ENCODE data around the gene LINC00237. TPM values are rescaled to one million over a fixed set of nuclear protein-coding genes. Genes with fewer than 3 reads are reported as not detected.

LINC00237 gene
- total RNA-seq, 3 donors from 2014 or later (not counting 1 experiment from before 2014, with no cell fraction given) = not detected

GRCh38 chr20:21096321-21097043 is 9.7 kb downstream of the LINC00237 start:
- intact Hi-C loops (cut with micrococcal nuclease) = no loop called here
- H3K4me3 ChIP-seq (ENCODE audit: low read length) = no peak overlapping the region
- H3K36me3 ChIP-seq (ENCODE audit: control insufficient read depth, insufficient read depth, low read length) = no peaks in the 10 kb centered on the region
- H3K9me3 ChIP-seq (ENCODE audit: control insufficient read depth, insufficient read depth, low read length) = no peaks in the 10 kb centered on the region
- H3K27ac ChIP-seq (ENCODE audit: low read length) = no peak overlapping the region
- no peak for TF ChIP-seq CTCF (IDR thresholded peaks at IDR 0.05)
- DNase-seq (peak in 1 of 2 donors; percentile 40), ATAC-seq (no peak)
- peaks cover 40% of the 10 kb centered on the region for H3K27me3 ChIP-seq (ENCODE audit: control insufficient read depth, insufficient read depth, low read length)
- WGBS (ENCODE audit: insufficient coverage) = 52% methylated on average over 10 of the region's 10 CpGs
- no peak overlapping the region for H3K4me3 Mint-ChIP-seq
- H3K4me1 Mint-ChIP-seq = peaks cover 15% of the 10 kb centered on the region in 2 donors
- no peaks in the 10 kb centered on the region for H3K9me3 Mint-ChIP-seq
- peaks cover 47 to 80% of the 10 kb centered on the region in 2 donors for H3K27me3 Mint-ChIP-seq (ENCODE audit: low read depth in 2 of 2)
- no peak overlapping the region for H3K27ac Mint-ChIP-seq
- H3K36me3 Mint-ChIP-seq = no peaks in the 10 kb centered on the region
- H3K4me1 ChIP-seq (ENCODE audit: control insufficient read depth, insufficient read depth, low read length) = peaks cover 20% of the 10 kb centered on the region

- peaks cover 27% of the 10 kb centered on the region for H3K27me3 ChIP-seq (ENCODE audit: control insufficient read depth, insufficient read depth, low read length)
- intact Hi-C loops (cut with micrococcal nuclease) = no loop called here
These were observed 13.4 kb downstream of the LINC00237 start for GRCh38 chr20:21092806-21093205.

GRCh38 chr20:21090721-21091120 is 15.4 kb downstream of the LINC00237 start:
- no peak for DNase-seq
- WGBS (ENCODE audit: insufficient coverage) = 80% methylated on average over 7 of the region's 11 CpGs
- Histone ChIP-seq H3K27me3 (ENCODE audit: control insufficient read depth, insufficient read depth, low read length) (peaks cover 24% of the 10 kb centered on the region), H3K36me3 (ENCODE audit: control insufficient read depth, insufficient read depth, low read length) (no peaks in the 10 kb centered on the region), H3K4me1 (ENCODE audit: control insufficient read depth, insufficient read depth, low read length) (no peaks in the 10 kb centered on the region), H3K27ac (ENCODE audit: low read length) (no peak overlapping the region), H3K9me3 (ENCODE audit: control insufficient read depth, insufficient read depth, low read length) (no peaks in the 10 kb centered on the region), H3K4me3 (ENCODE audit: low read length) (no peak overlapping the region)
- Mint-ChIP-seq H3K36me3 (no peaks in the 10 kb centered on the region), H3K4me3 (no peak overlapping the region), H3K27ac (no peak overlapping the region), H3K27me3 (ENCODE audit: low read depth in 2 of 2) (peaks cover 57 to 84% of the 10 kb centered on the region in 2 donors), H3K9me3 (no peaks in the 10 kb centered on the region), H3K4me1 (no peaks in the 10 kb centered on the region)
- no peak for TF ChIP-seq CTCF (IDR thresholded peaks at IDR 0.05)
- intact Hi-C loops (cut with micrococcal nuclease) = no loop called here
- ATAC-seq = no peak

More at GRCh38 chr20:21092806-21093205, 13.4 kb downstream of the LINC00237 start:
- H3K4me1 Mint-ChIP-seq = no peaks in the 10 kb centered on the region
- peaks cover 55 to 96% of the 10 kb centered on the region in 2 donors for H3K27me3 Mint-ChIP-seq (ENCODE audit: low read depth in 2 of 2)
- no peak overlapping the region for H3K27ac Mint-ChIP-seq
- Histone ChIP-seq H3K4me3 (ENCODE audit: low read length) (no peak overlapping the region), H3K27ac (ENCODE audit: low read length) (no peak overlapping the region), H3K36me3 (ENCODE audit: control insufficient read depth, insufficient read depth, low read length) (no peaks in the 10 kb centered on the region), H3K4me1 (ENCODE audit: control insufficient read depth, insufficient read depth, low read length) (no peaks in the 10 kb centered on the region), H3K9me3 (ENCODE audit: control insufficient read depth, insufficient read depth, low read length) (no peaks in the 10 kb centered on the region)
- 83% methylated on average over 2 of the region's 3 CpGs for WGBS (ENCODE audit: insufficient coverage)
- no peaks in the 10 kb centered on the region for H3K36me3 Mint-ChIP-seq
- TF ChIP-seq CTCF (IDR thresholded peaks at IDR 0.05) = no peak
- H3K9me3 Mint-ChIP-seq = no peaks in the 10 kb centered on the region
- no peak for DNase-seq
- no peak for ATAC-seq
- no peak overlapping the region for H3K4me3 Mint-ChIP-seq
